HG03060 (cell line): ENCODE data around the gene ADAMTS7.
"Not testable (repeated sequence)": the region's sequence is repeated elsewhere in the genome, so short reads cannot be mapped to it uniquely, and the experiment has no call there.

Experiments
- ATAC-seq: cut with Tn5 transposase; IDR thresholded peaks from one replicate; pipeline ENCODE4 v1.9.1; 2021; ENCODE audit warnings: low read depth, moderate number of reproducible peaks; ENCODE audit not compliant: unreplicated experiment

The ADAMTS7 gene

GRCh38 chr15:78781381-78781780 lies 29.9 kb downstream of the ADAMTS7 start:
- ATAC-seq, result not testable (repeated sequence)

GRCh38 chr15:78779975-78780374 lies 31.3 kb downstream of the ADAMTS7 start:
- not testable (repeated sequence) for ATAC-seq

GRCh38 chr15:78779176-78779785 lies 32.0 kb downstream of the ADAMTS7 start:
- not testable (repeated sequence) for ATAC-seq

GRCh38 chr15:78778422-78778821 lies 32.8 kb downstream of the ADAMTS7 start:
- no peak for ATAC-seq

GRCh38 chr15:78777953-78778345 lies 33.3 kb downstream of the ADAMTS7 start:
- not testable (repeated sequence) for ATAC-seq

- ATAC-seq, result not testable (repeated sequence)
Observed at GRCh38 chr15:78777290-78777952, 33.8 kb downstream of the ADAMTS7 start.

GRCh38 chr15:78776046-78776925 lies 35.0 kb downstream of the ADAMTS7 start:
- ATAC-seq, result not testable (repeated sequence)

- no peak for ATAC-seq
Observed at GRCh38 chr15:78775472-78775871, 35.8 kb downstream of the ADAMTS7 start.

- ATAC-seq, result not testable (repeated sequence)
Observed at GRCh38 chr15:78774451-78774990, 36.7 kb downstream of the ADAMTS7 start.

GRCh38 chr15:78773765-78774450 lies 37.4 kb downstream of the ADAMTS7 start:
- not testable (repeated sequence) for ATAC-seq

GRCh38 chr15:78772738-78773137 lies 38.5 kb downstream of the ADAMTS7 start:
- ATAC-seq, result no peak

- ATAC-seq, result not testable (repeated sequence)
Observed at GRCh38 chr15:78771436-78772000, 39.7 kb downstream of the ADAMTS7 start.

GRCh38 chr15:78771020-78771419 lies 40.2 kb downstream of the ADAMTS7 start:
- ATAC-seq, result not testable (repeated sequence)

- ATAC-seq, result not testable (repeated sequence)
Observed at GRCh38 chr15:78769473-78770225, 41.6 kb downstream of the ADAMTS7 start.

GRCh38 chr15:78768531-78769408 lies 42.5 kb downstream of the ADAMTS7 start:
- ATAC-seq, result no peak

GRCh38 chr15:78768096-78768495 lies 43.2 kb downstream of the ADAMTS7 start:
- ATAC-seq, result no peak

- ATAC-seq, result no peak
Observed at GRCh38 chr15:78767331-78767951, 43.8 kb downstream of the ADAMTS7 start.

- not testable (repeated sequence) for ATAC-seq
Observed at GRCh38 chr15:78766641-78767071, 44.6 kb downstream of the ADAMTS7 start.
